GM21576 (cell line): ENCODE results near the gene STK10.
A peak's percentile ranks its signal among the peaks of the same experiment; 100 is the strongest.

Source experiments
- ATAC-seq: cut with Tn5 transposase; IDR thresholded peaks from one replicate; pipeline ENCODE4 v1.9.1; 2021; ENCODE audit warnings: mild to moderate bottlenecking, moderate library complexity; ENCODE audit not compliant: unreplicated experiment

STK10 gene

DNA sequence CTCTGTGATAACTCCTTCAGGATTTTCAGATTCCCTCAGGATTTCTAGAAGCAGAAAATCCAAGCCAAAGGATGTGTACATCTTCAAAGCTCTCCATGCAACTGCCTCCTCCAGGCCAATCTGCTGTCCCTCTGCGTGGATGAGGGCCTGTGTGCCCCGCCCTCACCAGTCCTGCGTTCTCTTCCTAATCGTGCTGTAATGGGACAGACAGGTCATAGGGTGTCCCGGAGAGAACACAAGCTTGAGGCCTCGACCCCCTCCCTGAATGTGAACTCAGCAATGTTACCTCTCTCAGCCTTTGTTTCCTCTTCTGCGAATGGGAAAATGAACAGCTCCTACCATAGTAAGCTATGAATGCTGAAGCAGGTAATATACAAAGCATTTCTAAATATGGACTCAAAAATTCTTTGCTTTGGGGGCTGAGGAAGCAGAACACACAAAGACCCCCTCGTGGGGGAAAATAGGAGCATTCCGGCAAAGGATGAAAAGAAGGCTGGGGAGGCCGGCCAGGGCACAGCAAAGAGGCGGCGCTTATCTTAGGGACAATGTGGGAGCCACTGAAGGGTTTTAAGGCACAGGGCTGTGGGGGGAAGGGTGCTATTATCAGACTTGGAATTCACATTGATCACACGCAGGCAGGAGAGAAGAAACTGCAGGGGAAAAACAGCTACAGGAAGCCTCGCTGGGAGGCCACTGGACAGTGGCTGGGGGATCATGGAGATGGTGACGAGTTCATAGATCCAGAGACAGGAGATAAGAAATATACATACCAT, 124.4 kb downstream of the STK10 start:
- no peak for ATAC-seq

DNA sequence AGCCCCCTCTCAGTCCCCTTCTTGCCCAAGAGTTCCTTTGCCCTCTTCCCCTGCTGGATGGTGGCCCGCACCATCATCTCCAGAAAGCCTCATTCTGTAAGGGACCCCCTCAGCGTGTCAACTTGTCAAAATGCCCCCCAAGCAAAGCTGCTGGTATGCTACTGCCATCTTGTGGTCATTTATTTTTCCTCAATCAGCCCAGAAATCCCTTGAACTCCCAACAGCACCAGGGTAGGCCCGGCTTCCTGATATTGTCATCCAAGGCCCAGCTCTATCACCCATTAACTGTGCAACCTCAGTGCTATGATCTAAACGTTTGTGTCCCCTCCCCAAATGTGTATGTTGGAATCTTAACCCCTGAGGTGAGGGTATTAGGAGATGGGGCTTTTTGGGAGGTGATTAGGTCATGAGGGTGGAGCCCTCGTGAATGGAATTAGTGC, 128.3 kb downstream of the STK10 start:
- ATAC-seq: no peak

DNA sequence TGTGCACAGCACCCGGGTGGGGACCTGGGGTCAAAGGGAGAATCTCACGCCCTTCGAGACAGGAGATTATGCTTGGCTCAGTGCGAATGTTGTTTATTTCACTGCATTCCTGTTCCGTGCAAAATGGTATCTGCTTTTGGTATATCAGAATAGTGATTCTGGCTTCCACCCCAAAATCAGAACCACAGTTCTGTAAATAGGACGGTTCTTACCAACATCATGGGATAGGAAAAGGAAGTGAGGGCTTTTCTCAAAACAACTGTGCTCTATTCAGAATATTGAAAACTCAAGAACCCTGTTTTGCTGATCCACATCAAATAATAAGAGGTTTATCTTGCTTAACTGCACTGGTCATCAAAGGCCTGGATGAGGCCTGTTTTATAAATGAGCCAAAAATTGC, 129.9 kb downstream of the STK10 start:
- no peak for ATAC-seq

DNA sequence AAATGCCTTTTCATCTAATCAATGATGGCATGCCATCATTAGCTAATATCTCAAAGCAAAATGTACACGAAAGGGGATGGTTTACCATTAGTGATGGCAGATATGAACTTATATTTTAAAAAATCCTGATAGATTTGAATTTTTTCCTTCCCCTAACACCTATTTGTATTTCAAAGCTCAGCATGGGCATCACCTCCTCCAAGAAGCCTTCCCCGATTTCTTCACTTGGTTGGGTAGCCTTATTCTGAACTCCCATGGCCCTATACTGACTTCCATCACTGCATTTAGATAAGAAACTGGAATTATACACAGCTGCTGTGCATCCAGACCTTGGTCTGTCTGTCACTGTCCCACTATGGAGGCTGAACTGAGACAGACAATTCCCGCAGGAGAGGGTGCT, 132.0 kb downstream of the STK10 start:
- ATAC-seq: no peak

DNA sequence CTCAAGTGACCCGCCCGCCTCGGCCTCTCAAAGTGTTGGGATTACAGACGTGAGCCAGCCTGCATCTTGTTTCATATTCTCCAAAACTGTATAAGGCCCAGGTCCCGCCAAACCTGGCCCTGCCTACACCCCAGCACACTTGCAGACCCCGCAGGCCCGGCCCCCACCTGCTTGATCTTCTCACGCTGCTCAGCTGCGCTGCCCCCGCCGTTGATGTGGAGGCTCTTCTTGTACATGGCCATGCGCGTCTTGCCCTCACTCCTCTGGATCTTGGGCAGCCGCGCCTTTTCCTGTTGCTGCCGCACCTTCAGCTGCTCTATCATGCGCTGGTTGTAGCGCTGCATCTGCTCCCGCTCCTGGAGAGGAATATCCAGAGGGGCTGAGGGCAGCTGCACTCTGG, 132.6 kb downstream of the STK10 start:
- ATAC-seq: no peak

DNA sequence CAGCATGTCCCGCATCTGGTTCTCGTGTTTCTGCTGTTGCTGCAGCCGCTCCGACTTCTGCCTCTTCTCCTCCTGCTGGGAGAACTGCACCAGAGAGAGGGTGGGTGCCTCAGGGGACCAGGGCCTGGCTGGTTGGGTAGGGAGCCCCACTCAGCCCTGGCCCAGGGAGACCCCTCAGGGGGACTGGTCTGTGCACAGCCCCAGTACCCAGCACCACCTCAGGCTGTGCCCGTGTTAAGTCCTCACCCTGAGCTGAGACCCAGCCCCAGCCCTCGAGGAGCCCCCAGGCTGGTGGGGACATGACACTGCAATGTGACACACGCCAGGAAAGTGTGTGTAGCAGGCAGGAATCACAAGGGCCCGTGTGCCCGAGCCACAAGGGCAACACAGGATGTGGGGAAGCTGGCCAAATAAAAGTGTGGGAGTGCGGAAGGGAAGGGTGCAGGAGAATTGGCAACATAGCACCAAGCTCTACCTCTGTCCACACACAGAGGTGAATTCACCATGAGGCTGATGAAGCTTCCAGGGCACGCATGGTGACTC, 133.3 kb downstream of the STK10 start:
- ATAC-seq: no peak

DNA sequence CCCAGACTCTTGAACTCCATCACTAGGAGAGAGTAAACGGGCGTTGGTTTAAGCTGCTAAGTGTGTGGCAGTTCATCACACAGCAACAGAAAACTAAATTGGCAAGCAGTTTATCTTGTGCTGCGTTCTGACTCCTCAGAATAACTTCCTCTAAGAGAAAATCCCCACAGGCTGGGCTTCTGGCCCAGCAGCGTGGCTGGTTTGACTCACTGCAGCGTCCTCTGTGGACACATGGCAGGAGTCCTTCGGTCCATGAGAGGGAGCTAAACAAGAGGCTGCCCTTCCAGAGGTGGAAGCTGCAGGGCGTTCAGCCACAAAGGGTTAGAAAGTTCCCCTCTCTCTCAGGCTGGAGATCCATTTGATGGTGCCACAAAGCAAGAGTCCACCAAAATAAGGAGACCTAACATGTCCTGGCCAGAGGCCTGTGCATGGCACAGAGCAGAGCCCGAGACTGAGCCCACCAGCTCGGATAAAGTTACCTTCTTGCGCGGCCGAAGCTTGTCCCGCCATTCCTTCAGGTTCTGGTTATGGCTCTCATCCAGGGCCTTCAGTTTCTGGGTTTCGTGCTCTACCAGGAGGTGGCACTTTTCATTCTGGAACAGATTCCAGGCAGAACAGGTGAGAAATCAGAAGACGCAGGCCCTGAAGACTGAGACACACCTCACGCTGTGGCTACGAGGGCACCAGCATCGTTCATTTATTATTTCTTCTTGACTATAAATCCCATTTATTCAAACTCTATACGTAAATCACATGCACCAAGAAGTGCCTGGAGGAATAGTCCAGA, 135.4 kb downstream of the STK10 start:
- no peak for ATAC-seq

DNA sequence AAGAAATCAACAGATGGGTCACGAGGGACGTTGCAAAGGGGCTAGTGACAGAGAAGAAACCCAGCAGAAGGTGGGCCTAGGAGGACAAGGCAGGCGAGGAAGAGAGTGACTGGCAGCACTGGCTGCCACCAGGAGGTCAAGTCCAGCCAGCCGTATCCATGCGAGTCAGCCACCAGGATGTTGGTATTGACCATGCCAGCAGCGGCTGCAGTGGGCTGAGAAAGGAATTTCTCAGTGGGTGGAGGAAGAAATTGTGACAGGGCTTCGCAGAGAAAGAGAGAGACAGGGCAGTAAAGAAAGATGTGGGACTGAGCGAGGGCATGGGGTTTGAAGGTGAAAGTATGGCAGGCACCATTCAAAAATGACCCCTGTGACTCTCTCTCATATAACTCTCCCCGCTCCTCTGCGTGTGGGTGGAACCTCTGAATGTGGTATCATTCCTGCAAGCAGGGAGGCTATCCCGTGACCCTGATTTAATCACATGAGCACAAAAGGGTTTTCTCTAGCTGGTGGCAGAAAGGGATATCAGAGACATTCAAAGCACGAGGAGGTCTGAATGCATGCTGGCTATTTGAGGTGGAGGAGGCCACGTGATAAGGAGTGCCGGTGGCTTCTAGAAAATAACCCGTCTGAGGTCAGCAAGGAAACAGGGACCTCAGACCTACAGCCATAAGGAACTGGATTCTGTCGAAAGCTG, 136.2 kb downstream of the STK10 start:
- no peak for ATAC-seq

DNA sequence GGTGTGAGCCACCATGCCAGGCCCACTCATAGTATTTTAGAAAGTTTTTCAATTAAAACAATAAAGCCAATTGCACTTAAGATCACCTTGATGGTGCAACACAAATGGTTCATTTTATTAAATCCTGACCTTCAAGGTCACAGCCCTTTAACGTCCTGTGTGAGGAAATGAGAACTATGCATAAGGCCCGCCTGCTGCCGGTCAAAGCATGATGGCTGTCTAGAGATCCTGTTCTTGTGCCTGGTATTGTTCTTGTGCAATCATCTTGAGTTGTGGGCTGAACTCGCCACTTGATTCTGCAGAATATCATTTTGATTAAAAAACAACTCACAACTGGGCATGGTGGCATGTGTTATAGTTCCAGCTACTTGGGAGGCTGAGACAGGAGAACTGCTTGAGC, 137.9 kb downstream of the STK10 start:
- no peak for ATAC-seq

DNA sequence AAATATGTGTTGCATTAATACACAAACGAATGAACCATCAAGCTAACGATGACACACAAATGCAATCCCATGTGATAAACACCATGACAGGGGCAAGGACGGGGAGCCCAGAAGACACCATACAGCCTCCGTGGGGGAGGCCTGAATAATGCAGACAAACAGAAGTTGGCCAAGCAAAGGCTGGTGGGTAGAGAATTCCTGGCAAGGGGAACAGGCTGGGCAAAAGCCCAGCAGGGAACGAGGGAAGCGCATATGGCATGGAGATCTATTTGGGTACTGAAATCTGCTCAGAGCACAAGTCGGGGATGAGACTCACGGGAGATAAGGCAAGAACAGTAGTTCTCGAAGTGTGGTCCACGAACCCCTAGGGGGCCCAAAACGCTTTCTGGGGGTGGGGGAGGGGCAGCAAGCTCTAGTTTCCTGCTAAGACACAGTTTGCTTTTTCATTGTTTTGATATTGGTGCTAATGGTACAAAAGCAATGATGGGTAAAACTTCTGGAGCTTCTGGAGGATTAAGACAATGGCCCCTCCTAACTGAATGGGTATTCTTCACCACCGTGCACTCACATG, 138.7 kb downstream of the STK10 start:
- ATAC-seq: no peak

DNA sequence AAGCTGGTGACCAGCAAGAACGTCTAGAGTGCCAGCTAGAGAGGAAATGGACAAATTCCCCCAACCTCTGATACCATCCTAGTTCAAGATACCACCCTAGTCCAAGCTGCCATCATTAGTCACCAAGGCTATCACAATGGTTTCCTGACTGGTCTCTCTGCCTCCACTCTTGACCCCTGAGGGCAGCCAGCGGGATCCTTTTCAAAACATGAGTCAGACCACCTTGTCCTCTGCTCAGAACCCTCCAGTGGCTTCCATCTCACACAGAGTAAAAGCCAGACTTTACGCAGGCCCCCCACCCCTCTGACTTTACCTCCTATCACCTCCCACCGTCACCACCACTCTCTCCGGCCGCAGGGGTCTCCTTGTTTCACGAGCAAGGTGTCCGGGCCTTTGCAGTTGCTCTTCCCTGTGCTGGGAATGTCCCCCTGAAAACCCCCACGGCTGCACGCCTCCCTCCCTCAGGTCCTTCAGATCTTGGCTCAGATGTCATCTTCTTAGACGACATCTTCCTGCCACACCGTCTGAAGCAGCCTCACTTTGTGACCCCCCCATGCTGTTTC, 139.4 kb downstream of the STK10 start:
- no peak for ATAC-seq

DNA sequence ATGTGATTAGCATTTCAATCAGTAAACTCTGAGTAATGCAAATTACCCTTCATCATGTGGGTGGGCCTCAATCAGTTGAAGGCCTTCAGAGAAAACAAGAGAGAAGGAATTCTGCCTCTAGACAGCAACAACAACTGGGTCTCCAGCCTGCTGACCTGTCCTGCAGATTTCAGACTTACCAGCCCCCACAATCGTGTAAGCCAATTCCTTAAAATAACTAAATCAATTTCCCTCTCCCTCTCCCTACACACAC, 139.9 kb downstream of the STK10 start:
- ATAC-seq: no peak

DNA sequence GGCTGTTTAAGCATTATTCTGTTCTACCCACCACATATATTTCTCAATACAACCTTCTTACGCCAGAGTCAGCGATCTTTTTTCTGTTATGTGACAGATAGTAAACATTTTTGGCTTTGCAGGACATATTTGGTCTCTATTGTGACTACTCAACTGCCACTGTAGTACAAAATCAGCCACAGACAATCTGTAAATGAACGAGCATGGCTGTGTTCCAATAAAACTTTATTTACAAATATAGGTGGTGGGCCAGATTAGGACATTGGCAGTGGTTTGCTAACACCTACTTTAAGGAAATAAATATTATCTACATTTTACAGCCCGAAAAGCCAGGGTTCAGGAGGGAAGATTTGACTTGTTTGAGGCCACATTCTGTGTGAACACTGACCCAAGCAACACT, 141.4 kb downstream of the STK10 start:
- no peak for ATAC-seq

DNA sequence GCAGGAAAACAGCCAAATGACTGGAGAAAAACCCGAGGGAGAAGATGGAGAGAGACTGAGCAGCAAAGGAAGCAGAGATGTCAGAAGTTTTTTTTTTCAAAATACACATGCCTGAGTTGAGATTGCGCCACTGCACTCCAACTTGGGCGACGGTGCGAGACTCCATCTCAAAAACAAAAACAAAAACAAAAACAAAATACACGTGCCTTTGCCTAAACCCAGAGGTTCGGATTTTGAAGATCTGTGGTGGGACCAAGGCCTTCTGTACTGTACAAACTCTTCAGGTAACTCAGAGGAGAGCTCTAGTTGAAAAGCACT, 142.8 kb downstream of the STK10 start:
- ATAC-seq: no peak

DNA sequence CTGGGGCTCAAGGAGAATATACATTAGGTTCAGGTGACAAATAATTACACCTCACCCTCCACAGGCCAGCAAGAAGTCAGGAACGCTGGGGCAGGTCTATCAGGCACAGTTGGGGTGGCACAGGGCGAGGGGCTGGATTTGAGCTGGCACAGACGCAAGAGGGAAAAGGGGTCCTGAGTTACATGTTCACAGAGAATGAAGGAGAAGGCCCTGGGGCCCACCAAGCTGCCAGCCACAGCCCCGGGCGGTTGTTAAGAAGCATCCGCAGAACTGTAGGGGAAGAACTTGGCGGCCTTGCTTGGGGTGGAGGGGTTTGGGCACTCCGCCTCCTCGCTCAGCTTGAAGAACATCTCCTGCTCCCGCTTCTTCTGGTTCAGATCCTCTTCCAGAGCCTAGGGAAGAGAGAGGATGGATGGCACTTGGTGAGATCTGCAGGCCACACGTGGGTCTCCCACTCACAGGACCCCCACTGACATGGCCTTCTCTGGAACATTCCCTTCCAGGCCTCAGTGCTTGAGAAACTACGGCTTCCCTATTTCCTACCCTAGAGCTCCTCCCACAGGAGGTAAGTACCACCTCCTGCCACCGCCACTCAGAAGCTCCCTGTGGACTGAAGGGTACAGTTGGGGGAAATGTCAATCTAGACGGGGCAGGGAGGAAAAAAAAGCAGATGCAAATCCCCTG, 143.3 kb downstream of the STK10 start:
- ATAC-seq: no peak

DNA sequence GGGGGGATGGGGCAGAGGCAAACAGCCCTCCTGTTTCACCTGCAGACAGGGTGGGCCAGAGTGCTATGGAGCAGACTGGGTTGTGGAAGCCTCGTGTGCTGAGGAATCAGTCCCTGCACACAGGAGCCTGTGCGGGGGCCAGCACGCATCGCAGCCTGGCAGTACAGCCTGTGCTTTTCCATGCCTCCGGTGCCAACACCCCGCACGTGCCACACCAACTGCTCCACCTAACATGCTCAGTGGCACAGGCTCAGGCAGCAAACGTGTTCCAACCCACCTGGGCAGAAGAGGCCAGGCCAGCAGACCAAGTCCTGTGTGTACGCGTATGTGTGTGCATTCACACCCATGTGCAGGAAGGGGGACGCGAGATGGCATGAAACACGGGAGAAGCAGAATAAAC, 144.2 kb downstream of the STK10 start:
- no peak for ATAC-seq

DNA sequence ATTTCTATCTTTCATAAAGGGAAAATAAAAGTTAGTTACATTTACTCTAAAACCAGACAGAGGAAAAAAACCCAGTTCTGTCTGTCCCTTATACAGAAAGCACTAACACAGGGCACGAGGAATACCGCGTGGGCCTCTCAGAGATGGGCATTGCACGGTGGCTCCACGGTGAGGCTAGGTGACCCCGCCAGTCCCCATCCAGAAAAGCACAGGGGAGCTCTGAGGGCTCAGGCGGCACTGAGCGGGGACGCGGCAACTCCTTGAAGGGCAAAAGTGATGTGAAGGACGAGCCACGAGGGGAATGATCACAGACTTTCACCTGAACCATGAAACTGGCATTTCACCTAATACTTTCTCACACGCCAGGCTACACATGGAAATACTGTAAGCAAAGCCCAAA, 145.8 kb downstream of the STK10 start:
- no peak for ATAC-seq

DNA sequence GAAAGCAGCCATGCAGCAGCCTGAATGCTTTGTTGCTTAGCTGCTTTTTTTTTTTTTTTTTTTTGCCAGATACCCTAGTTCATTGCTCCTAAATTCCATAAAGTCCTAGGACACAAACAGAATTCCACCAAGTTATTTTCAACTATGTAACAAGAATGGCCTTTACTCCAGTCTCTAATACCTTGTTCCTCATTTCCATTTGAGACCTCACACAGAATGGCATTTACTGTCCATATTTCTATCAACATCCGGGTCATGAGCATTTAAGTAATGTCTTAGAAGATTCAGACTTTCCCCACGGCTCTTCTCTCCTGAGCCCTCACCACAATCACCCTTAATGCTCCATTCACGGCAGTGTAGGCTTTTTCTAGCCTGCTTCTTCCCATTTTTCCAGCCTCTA, 149.9 kb downstream of the STK10 start:
- no peak for ATAC-seq

DNA sequence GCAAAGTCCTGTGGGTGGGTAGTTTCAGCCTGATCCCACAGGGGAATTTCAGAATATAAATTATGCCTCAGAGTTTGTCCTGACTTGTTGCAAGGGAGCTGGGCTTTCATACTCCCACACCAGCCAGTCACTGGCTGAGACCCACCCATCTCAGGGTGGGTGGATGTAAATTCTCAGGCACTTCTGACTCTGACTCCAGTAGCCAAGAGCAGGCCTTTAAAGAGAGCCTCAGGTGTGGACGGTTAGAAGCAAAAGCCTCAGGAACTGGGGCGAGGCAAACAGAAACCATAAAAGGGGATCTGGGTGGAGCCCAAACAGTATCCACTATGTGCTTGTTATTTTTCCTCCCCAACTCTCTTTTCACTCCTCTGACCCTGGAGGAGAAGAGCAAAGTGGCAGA, 153.0 kb downstream of the STK10 start:
- ATAC-seq: peak; percentile 69

DNA sequence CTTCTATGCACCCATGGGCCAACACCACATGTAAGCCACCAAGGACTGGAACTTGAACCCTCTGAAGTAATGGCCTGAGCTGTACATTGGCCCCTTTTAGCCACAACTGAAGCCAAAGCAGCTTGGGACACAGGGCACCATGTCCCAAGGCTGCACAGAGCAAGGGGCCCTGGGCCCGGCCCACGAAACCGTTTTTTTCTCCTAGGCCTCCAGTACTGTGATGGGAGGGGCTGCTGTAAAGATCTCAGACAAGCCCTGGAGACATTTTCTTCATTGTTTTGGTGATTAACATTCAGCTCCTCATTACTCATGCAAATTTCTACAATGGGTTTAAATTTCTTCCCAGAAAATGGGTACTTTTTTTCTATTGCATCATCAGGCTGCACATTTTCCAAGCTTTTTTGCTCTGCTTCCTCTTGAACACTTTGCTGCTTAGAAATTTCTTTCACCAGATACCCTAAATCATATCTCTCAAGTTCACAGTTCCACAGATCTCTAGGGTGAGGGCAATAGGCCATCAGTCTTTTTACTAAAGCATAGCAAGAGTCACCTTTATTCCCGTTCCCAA, 156.0 kb downstream of the STK10 start:
- no peak for ATAC-seq
